AG04449 (cell line): ENCODE data around the gene ADGRE2.

ENCODE experiments used
- CTCF ChIA-PET: fragments of 350-600 bp; formaldehyde crosslinking; extraction: SDS; loops from one replicate; lab custom pipeline; 2021; ENCODE audit warnings: antibody characterized with exemption; lab: Yijun Ruan, JAX
- POLR2A ChIA-PET: fragments of 400-600, 350-600 bp; formaldehyde crosslinking; extraction: SDS; loops from one replicate; lab custom pipeline; 2020; ENCODE audit warnings: antibody characterized with exemption, inconsistent platforms; lab: Yijun Ruan, JAX
- DNase-seq: peaks from one replicate; pipeline ENCODE4 v3.0.0-alpha.2; 2010; ENCODE audit warnings: low read depth, low spot score
- H3K4me3 ChIP-seq: 2 replicates; pipeline ENCODE4 v1.5.1; 2011; ENCODE audit warnings: low read depth, mild to moderate bottlenecking, control low read depth, low read length
- TF ChIP-seq, protein P1 (sequence below): IDR thresholded peaks from one replicate; pipeline ENCODE4 v1.5.1; 2011; ENCODE audit warnings: mild to moderate bottlenecking, moderate library complexity, low read length, control low read depth, inconsistent platforms; ENCODE audit not compliant: insufficient read depth; ENCODE audit errors: missing control alignments

ADGRE2 gene

DNA sequence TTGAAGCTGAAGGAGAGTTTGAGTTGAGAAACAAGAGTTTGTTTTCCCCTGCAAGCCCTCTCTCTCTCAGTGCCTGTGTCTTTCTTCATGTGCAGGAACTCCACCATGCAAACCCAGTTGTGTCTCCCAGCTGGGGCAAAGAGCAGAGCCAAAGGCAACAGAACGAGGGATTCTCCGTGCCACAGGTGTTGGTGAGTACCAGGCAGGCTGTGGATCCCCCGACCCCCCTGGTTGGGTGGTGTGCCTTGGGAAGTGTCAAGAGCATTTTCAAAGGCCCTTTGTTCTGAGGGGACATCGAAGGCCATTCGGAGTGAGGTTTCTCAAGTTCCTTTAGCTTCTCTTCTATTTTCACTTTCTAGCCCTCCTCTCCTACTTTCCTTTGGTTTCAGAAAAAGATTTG lies 82.9 kb downstream of the ADGRE2 start:
- CTCF ChIA-PET: interaction anchor here (1.9 kb wide), 1 partner anchor 10 kb away, joined by 4 read pairs; no protein-coding TSS in a partner anchor
- no peak for DNase-seq
- TF ChIP-seq, protein P1, sequence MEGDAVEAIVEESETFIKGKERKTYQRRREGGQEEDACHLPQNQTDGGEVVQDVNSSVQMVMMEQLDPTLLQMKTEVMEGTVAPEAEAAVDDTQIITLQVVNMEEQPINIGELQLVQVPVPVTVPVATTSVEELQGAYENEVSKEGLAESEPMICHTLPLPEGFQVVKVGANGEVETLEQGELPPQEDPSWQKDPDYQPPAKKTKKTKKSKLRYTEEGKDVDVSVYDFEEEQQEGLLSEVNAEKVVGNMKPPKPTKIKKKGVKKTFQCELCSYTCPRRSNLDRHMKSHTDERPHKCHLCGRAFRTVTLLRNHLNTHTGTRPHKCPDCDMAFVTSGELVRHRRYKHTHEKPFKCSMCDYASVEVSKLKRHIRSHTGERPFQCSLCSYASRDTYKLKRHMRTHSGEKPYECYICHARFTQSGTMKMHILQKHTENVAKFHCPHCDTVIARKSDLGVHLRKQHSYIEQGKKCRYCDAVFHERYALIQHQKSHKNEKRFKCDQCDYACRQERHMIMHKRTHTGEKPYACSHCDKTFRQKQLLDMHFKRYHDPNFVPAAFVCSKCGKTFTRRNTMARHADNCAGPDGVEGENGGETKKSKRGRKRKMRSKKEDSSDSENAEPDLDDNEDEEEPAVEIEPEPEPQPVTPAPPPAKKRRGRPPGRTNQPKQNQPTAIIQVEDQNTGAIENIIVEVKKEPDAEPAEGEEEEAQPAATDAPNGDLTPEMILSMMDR: no peak
- POLR2A ChIA-PET: no interaction called here
- no peak overlapping the region for H3K4me3 ChIP-seq

DNA sequence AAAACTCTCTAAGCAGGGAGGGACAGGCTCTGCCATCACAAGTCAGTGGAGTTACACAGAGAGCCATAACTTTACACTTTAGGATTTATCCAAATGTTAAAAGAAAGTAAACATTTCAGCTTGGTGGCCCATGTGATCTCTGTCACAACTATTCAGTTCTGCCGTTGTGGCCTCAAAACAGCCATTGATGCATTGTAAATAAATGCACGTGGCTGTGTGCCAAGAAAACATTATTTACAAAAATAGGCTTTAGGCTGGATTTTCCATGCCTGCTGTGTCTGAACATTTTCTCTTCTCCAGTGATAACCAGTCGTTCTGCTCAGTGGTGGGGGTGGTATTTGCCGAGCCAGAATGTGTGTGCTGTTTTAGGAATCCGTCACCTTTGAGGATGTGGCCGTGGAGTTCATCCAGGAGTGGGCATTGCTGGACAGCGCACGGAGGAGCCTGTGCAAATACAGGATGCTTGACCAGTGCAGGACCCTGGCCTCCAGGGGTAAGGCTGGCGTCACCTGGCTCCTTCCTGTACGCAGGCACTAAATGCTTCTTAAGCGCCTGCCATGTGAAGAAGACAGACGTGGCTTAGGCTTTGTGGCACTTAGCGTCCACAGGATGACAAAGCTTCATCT lies 83.6 kb downstream of the ADGRE2 start:
- ChIA-PET POLR2A (interaction anchor here (0.6 kb wide), 1 partner anchor 32 kb away, joined by 4 read pairs; no protein-coding TSS in a partner anchor), CTCF (interaction anchor here (0.8 kb wide), 1 partner anchor 8 kb away, joined by 3 read pairs; no protein-coding TSS in a partner anchor)
- no peak for DNase-seq
- H3K4me3 ChIP-seq: no peak overlapping the region
- TF ChIP-seq, protein P1: no peak

DNA sequence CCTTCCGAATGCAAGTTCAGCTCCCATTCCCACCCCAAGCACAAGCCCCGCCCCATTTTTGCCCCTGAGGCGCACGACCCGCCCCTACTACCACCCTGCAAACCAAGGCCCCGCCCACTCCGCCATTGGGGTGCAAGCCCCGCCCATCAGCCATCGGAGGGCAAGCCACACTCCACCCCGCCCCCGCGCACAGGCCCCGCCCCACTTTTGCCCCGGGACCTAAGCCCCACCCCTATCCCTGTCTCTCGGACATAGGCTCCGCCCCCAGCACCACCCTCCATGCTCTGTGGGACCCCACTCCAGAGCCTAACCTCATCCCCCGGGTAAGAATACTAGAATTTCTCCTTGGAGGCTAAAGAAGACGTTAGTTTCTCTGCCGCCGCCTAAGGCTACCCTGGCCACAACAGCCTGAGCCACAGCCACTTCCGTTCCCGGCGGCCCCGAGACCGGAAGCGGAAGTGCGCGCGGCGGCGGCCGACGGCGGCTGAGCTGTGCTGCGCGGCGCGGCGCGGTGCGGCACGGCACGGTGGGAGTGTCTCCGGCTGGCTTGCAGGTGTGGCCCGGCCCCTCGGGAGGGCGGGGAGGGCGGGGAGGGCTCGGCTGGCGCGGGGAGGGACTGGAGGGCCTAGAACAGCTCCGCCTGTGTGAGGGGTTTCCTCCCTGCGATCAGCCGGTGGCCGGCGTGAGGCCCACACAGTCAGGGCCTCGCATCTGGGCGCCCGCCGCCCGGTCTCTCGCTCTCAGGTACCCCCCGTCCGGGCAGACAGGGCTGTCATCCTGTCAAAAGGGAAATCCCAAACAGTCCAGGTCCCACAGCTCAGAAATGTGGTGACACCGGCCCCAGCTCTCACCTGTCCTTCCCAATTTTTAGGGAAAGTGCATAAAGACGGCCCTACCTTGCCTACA lies 88.5 kb downstream of the ADGRE2 start, which contains the start of gene ZNF333:
TSS of gene ZNF333 (plus strand) at position 451 of the 906 bp plus-strand sequence. CDS start 3,444 bp downstream, outside the sequence.
- peak within 1 kb of the TSS; percentile 84 for H3K4me3 ChIP-seq
- DNase-seq: peak; percentile 40
- POLR2A ChIA-PET: interaction anchor here (0.7 to 1.0 kb wide), 2 partner anchors 9 to 117 kb away, joined by 4 to 6 read pairs; partner anchors contain the start of gene NDUFB7
- TF ChIP-seq, protein P1: no peak
- CTCF ChIA-PET: interaction anchor here (1.1 to 11.4 kb wide), 3 partner anchors 110 to 134 kb away, joined by 3 to 247 read pairs (median 16); partner anchors contain the start of gene NDUFB7

DNA sequence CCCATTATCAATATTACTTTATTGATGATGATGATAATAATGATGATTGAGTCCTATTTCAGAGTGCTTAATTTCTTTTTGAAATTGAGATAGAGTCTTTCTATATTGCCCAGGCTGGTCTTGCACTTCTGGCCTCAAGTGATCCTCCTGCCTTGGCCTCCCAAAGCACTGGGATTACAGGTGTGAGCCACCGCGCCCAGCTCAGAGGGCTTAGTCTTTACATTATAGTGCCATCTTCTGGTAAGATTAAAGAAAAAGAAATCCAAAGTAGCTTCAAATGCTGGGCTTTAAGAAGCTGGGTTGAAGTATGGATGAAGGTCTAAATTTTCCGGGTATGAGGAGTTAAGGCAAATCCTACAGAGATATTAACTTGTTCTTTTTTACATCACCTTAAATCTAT lies 91.9 kb downstream of the ADGRE2 start:
- TF ChIP-seq, protein P1: no peak
- POLR2A ChIA-PET: interaction anchor here (0.6 kb wide), 1 partner anchor 118 kb away, joined by 3 read pairs; no protein-coding TSS in a partner anchor
- CTCF ChIA-PET: interaction anchor here (0.8 to 11.4 kb wide), 8 partner anchors 8 to 139 kb away, joined by 3 to 247 read pairs (median 4); partner anchors contain the start of genes ADGRE3 and NDUFB7
- H3K4me3 ChIP-seq: no peak overlapping the region
- DNase-seq: no peak

DNA sequence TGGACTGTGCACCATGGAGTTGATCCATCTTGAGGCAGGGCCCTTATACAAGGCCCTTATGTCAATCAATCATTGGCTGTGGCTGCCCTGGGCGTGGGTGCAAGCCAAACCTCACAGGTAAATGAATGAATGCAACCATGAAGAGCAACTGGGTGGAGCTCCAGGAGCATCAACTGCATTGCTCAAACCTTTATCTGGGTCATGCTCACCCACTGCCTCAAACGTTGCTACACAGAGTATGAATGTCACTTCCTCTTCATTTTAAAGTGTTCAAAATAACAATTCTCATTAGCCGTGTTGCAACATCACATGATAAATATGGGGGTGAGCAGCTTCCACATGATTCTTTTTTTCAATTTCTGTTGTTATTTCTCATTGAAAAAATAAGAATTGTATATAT lies 94.9 kb downstream of the ADGRE2 start:
- ChIA-PET CTCF (interaction anchor here (1.5 to 11.4 kb wide), 2 partner anchors 105 to 111 kb away, joined by 4 to 247 read pairs; partner anchors contain the start of gene NDUFB7), POLR2A (no interaction called here)
- DNase-seq: no peak
- TF ChIP-seq, protein P1: no peak
- no peak overlapping the region for H3K4me3 ChIP-seq
